HG02678 (cell line): ENCODE results near the gene GFRA1.
"Not testable (repeated sequence)": the region's sequence is repeated elsewhere in the genome, so short reads cannot be mapped to it uniquely, and the experiment has no call there.

Experiments
- ATAC-seq: cut with Tn5 transposase; IDR thresholded peaks from one replicate; pipeline ENCODE4 v1.9.1; 2021; ENCODE audit warnings: mild to moderate bottlenecking, moderate library complexity; ENCODE audit not compliant: unreplicated experiment

GFRA1 gene

DNA sequence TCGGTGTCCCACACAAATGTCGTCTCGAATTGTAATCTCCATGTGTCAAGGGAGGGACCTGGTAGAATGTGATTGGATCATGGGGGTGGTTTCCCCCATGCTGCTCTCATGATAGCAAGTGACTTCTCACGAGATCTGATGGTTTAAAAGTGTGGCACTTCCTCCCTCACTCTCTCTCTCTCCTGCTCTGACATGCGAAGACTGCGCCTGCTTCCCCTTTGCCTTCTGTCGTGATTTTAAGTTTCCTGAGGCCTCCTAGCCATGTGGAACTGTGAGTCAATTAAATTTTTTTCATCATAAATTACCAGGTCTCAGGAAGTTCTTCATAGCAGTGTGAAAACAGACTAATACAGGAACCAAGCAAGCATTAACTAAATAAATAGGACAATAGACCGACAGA lies 229.1 kb downstream of the GFRA1 start:
- ATAC-seq = no peak

DNA sequence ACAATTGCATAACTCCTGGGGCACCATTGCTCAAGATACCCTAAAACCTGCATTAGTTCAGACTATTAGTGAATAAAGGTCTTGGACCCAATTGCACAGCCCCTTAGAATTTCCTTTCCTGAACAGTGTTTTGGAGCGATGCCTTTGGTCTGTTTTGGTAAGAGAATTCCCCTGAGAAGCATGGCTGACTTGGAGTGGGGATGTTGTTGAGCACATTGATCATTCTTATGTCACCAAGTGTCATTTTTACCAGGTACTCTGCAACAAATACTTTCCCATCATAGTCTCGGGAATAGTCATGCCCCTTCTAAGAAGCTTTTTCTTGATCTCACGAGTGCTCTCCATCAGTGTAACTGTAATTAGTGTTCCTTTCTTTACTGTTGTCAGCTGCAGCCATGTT lies 229.7 kb downstream of the GFRA1 start:
- ATAC-seq = no peak

DNA sequence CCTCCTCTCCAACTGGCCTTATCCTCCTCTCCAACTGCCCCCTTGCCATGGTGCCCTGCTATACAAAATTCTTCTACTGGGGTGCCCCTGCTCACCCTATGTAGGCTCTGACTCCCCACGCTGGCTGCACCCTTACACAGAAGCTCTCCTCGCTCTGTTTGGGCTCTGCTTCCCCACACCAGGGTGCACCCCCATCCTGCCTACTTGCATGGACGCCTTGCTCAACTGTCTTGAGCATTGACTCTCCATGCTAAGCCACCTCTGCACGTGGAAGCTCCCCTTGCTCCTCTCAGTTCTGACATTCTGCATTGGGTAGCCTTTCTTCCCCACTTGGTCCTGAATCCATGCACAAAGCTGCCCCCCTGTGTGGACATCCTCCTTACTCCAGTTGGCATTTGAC lies 231.1 kb downstream of the GFRA1 start:
- ATAC-seq = no peak

DNA sequence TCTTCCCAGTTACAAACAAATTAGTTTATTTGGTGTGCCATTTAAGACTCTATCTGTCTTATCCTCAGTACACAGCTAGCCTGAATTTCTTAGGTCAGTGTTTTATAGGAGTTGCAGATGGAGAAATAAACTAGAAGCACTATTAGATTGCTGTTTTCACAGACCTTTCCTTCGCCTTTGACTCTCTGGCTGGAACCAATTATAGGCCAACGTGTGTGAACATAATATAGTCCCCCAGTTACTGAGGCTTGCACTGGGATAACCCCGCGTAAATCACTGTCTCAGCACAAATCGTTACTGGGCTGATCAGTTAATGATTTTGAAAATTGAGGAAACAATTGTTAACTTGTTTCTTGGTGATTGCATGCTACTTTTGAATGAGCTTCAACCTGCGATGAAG lies 233.4 kb downstream of the GFRA1 start:
- no peak for ATAC-seq

DNA sequence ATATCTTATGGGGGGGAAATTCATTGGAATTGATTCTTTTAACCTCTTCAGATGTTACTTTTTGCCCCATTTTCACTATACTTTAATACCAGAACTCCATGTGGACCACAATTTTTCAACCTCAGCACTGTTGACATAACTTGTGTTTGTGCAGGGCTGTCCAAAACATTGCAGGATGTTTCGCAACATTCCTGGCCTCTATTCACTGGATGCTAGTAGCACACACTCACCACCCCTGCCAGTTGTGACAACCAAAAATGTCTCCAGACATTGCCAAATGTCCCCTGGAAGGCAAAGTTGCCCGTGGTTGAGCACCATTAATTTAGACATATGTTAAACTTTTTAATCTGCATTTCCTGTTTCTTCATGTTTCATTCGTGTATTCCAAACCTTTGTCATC lies 234.7 kb downstream of the GFRA1 start:
- no peak for ATAC-seq

DNA sequence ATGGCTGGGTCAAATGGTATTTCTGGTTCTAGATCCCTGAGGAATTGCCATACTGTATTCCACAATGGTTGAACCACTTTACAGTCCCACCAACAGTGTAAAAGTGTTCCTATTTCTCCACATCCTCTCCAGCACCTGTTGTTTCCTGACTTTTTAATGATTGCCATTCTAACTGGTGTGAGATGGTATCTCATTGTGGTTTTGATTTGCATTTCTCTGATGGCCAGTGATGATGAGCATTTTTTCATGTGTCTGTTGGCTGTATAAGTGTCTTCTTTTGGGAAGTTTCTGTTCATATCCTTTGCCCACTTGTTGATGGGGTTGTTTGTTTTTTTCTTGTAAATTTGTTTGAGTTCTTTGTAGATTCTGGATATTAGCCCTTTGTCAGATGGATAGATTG lies 237.6 kb downstream of the GFRA1 start:
- ATAC-seq = not testable (repeated sequence)

DNA sequence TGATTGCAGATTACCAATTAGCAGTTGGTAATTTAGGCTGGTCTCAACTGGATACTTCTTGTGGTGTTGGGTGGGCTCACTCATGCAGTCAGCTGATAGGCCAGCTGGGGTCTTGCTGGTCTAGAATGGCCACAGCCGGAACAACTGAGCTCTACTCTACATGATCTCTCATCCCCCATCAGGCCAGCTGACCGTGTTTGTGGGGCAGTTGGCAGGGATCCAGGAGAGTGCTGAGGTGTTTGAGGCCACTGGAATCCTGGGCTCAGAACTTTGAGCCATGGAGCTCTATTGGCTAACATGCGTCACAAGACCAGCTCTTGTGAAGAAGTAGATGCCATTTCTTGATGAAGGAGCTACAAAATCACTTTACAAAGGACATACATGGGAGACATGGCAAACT lies 242.4 kb downstream of the GFRA1 start:
- ATAC-seq = no peak

DNA sequence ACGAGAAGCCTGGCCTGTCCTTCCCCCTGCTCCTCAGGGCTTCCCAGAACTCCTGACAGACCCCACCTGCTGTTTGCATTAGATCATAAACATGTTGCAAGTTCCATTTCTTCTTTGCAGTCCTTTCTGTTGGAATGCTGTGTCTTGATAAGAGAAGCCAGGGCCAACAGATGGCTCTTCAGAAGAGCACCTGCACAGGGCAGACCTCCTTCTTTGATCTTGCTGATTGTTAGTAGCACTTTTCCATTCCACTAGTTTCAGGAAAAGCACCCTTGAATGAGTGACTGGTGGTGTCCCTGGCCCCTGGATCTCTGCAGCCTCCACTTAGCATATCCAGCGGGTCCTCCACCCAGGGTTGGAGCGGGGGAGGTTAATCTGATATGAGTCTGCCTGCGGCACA lies 243.2 kb downstream of the GFRA1 start:
- no peak for ATAC-seq

DNA sequence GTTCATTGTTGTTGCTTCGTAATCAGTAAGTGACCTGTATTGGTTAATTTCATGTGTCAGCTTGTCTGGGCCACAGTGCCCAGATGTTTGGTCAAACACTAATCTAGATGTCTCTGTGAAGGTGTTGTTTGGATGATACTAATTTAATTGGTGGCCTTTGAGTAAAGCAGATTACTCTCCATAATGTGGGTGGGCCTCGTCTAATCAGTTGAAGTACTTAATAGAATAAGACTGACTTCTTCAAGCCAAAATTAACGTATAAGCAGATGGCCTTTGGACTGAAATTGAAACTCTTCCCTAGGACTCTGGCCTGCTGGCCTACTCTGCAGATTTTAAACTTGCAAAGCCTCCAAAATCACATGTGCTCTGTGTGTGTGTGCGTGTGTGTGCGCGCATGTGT lies 245.7 kb downstream of the GFRA1 start:
- no peak for ATAC-seq

DNA sequence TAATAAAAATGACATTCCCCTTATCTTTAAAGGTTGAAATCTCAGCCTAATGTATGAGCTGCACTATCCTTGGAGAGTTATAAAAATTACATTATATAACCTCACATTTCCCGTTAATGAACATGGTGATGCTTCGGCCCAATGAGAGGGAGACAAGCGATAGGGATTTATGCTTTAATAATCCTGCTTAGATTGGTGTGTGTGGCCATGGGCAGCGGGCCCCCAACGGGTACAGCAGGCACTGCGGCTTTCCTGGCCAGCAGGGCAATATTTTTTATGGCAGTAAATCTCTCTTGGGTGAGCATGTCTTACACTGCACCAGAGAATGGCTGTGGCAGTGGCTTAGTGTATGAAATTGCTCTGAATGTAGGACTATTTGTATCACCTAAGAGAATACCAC lies 246.3 kb downstream of the GFRA1 start:
- no peak for ATAC-seq

DNA sequence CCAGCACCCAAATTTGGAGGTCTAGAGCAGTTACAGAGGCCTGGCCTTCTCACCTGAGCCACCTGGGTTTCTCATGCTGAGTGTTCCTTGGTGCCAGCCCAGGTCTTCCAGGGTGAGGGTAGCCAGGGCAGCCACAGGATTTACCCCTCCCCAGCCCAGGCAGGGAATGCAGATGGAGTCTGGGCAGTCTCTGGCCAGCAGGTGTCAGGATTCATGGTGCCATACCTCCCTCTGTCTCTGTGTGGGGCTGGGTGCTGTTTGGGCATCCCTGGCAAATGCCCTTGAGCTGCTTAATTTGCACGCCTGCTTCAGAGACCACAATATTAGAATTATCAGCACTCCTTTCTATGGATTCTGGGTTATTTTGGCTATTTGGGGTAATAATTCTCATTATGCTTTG lies 246.7 kb downstream of the GFRA1 start:
- ATAC-seq = no peak

DNA sequence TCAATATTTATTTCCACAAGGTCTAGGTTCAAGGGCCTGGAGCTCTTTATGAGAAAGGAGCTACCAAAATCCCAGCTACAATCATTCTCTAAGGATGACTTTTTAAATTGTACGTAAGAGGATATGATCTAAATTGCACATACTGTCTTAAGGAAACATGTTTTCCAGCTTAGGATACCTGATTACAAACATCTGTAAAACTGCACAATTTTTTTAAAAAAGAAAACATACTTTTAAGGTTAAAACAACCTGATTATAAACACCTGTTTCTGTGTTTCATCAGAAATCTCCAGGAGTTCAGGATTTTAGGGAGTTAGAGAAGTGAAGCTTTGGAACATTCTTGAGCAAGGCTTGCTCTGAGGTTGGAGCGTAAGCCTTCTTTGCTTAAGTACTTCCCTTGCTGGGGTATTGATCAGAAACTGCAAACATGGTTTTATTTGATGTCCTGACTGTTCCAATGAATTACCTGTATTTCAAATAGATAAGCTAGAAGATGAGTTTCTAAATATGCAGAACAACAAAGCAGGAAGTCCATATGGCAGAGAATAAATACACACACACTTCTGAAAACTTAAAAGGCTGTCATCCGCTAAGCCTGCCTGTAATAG lies 248.6 kb downstream of the GFRA1 start:
- ATAC-seq = no peak

DNA sequence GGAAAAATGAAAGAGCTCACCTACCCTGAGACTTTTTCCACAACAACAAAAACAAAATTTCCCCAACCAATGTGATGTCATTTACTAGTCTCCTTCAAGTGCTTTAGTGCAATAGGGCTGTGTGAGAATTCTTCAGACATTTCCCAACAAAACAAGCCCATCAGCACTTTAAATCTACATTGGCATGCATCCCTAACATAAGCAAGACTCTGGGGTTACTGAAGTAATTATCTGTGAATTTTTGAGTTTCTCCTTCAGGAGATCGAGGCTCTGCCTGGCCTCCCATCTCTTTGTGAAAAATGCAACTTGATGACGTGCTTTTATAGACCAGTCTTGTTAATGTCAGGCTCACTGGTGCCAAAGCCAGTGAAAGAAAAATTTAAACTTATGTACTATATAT lies 255.6 kb downstream of the GFRA1 start:
- no peak for ATAC-seq

DNA sequence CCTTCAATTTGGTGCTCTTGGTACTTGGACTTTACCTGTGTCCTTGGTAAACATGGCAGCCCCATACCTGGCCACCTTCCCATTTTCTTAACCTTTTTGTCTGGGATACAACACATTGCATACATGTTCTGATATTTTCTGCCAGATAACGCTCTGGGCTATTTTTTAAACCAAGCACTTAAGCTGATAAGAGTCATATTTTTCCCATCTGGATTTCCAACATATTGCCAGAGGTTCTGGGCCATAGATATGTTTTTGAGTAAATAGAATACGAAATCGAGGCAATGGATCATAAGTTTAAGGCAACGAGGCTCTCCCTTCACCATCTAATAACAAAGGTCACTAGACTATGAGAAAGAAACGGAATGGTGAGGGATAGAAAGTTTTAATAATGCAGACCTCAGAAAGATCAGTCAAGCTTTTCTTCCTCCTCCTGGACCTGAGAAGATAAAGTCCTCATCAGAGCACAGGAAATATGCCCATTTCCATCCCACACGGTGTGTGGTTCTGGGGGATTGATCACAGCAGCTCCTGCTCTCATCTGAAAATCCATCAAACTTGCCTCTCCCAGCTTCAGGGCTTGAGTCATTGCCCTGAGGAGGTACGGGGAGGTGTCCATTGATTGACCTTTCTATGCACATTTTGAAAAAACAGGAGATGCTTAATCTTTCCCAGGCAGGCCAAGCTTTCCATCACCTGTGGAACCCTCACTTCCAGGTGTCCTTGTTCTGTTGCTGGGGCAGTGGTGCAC lies 257.2 kb downstream of the GFRA1 start:
- ATAC-seq = no peak

DNA sequence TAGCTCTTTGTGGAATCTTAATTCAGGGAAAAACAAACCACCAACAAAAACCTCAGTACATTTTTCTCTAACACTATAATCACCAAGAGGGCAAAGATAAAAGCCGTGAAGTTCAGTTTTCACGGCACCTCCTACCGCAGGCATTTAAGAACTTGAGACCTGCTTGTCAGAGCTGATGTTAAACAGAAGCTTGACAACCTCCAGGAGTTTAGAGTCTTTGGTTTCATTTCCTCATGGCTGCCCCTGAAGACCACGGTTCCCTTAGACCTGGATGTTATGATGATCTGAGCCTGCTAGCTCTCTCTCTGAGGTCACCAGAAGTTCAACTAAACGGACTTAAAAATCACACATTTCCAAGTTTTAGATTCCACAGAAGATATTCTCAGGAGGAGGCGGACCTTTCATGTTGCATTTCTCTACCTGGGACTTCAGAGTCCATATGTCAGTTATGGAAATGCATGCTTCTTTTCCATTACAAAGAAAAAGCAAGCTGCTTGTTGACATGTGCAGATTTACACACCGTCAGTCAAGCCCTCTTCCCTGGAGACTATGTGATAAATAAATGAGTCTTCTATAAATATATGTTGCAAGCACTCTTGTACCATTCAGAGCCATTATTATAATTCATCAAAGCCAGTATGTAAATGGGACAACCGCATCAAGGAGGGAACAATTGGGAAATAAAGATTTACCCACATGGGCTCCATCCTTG lies 258.0 kb downstream of the GFRA1 start:
- ATAC-seq = no peak

DNA sequence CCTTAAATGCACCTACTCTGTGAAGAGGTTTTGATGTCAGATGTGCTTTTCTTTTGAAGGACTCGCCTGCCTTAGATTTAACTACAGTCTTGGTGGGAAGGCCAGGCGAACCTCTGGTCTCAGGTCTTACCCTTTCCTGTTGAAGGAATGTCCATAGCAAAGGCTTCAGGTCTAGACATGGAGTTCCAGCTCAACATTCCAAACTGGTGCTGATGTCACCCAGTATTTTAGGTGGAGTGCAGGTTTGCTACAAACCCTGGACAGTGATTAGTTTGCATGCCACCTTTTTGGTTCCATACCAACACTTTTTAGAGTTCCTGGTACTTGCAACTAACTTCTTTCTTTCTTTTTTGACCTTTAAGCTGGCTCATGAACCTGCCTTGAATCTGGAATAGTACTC lies 258.7 kb downstream of the GFRA1 start:
- no peak for ATAC-seq

DNA sequence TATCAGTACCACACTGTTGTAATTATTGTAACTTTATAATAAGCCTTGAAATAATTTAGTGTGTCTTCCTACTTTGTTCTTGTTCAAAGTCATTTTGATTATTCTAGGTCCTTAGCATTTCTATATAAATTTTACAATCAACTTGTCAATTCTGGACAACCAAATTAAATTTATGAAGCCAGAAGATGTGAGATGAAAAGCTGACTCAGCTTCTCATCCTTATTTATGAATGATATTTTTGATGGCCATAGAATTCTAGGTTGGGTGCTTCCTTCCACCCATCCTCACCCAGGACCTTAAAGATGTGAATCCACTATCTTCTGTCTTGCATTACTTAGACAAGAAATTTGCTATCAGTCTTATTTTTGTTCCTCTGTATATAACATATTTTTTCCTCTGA lies 261.1 kb downstream of the GFRA1 start:
- no peak for ATAC-seq

DNA sequence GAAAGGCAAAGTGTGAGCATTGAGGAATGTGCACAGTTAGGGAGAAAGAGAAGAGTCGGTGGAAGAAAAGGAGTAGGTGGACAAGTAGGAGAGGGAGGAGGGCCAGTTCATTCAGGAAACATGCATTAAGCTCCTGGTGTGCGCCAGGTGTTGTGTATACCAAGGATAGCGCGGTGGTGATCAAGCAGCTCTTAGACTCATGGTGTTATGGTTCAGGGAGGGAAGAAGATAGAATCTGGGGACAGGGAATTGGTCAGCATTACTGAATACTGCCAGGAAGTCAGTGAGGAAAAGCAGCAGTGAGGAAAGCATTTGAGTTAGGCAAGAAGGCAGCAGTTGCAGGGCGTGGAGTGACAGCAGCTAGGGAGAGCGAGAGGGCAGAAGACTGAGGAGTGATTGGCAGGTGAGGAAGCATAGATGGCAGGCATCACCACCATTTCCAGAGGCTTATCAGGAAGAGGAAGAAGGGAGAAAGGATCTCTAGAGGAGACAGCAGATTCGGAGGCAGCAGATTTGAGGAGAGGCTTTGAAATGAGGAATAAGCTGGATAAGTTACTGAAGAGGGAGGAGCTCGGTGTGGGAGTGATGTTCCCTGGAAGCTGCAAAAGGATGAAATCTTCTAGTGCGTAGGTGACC lies 265.6 kb downstream of the GFRA1 start:
- ATAC-seq = no peak
